Stimulated activated CD8-positive, alpha-beta memory T cell treated with anti-CD3 and anti-CD28 coated beads, Interleukin-4, amount 100 ng/mL, for 4 hours (primary cell): ENCODE measurements around the gene UBR4.
"Not testable (repeated sequence)": the region's sequence is repeated elsewhere in the genome, so short reads cannot be mapped to it uniquely, and the experiment has no call there.

ENCODE experiments used
- DNase-seq, 2 donors: peaks; one replicate each; pipeline ENCODE4 v3.0.0-alpha.2; 2020; ENCODE audit warnings: low read depth in 2 of 2, low spot score in 1 of 2

Gene UBR4

GRCh38 chr1:19209990-19210771 is at the start of gene UBR4:
TSS of gene UBR4 (minus strand) at chr1:19210266. CDS start at chr1:19210248, 18 bp downstream.
- DNase-seq: peak; percentile 93 to 94

- DNase-seq: no peak
These were observed 48.3 kb upstream of the UBR4 start for GRCh38 chr1:19258353-19258752.

GRCh38 chr1:19257178-19257914 is 47.3 kb upstream of the UBR4 start:
- DNase-seq: no peak

DNA sequence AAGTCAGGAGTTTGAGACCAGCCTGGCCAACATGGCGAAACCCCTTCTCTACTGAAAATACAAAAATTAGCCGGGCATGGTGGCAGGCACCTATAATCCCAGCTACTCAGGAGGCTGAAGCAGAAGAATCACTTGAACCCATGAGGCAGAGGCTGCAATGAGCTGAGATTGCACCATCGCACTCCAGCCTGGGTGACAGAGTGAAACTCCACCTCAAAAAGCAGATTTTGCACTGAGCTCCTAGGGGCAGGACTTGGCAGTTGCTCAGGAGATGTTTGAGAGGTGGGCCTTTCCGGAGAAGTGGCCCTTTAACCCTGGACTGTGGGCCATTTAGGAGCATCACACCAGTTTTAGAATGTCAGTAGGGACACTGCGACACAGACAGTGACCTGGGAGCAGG is 46.2 kb upstream of the UBR4 start:
- not testable (repeated sequence) for DNase-seq

DNA sequence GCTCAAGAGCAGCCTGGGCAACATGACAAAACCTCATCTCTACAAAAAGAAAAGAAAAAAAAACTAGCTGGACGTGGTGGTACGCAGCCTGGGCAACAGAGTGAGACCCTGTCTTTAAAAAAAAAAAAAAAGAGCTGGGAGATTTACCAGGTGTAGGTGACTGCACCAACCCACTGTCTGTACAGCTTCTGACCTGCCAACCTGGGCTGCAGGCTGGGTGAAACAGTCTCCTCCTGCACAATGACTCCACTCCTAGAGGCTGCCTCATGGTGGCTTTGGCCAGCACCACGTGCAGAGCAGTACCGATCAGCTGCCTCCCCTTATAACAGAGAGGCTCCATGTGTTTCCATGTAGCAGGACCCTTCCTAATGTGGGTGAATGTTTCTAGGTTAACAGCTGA is 45.2 kb upstream of the UBR4 start:
- DNase-seq: no peak

DNA sequence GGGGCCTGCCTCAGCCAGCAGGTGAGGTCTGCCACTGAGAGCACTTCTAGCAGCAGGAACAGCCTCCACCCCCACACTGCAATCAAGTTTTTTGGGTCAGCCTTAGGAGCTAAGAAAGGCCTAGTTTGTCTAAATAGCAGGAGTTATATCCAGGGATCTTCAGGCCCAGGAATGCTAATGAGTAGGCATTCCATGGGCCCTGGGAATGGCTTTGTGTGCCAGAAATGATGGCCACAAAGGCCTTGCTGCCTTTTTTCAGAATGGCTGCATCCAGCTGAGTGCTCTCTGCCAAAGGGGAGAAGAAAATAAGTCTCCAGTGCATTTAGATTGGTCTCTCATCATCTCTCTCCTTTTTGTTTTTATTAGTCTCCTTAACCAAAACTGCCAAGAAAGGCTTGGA is 44.4 kb upstream of the UBR4 start:
- DNase-seq: no peak

GRCh38 chr1:19251305-19252196 is 41.5 kb upstream of the UBR4 start, which contains the start of the genes EMC1 and MRTO4:
TSS of gene EMC1 (minus strand) at chr1:19251524. CDS start at chr1:19251509, 15 bp downstream.
TSS of gene MRTO4 (plus strand) at chr1:19251805. CDS start at chr1:19251836, 31 bp downstream.
- peak; percentile 78 to 79 for DNase-seq

- no peak for DNase-seq
These were observed 40.7 kb upstream of the UBR4 start for GRCh38 chr1:19250629-19251304.

GRCh38 chr1:19240673-19241538 is 30.8 kb upstream of the UBR4 start:
- DNase-seq: peak; percentile 12 to 36

DNA sequence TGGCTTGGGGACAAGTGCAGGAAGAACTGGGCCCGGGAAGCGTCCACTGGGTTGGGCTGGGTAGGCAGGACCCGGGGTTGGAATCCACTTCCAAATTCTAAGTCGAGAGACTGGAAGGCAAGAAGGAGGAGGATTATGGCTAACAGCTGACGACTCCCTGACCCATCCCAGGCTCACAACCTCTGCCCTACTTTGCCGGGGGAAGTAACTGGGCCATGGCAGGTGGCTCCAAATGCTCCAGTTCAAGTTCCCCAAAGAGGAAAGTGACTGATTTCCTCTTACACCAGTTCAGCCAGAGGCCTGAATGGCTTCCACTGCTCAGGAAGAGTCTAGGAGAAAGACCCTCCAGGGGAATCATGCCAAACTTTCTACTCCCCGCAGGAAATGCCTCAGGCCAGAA is 29.8 kb upstream of the UBR4 start:
- no peak for DNase-seq

DNA sequence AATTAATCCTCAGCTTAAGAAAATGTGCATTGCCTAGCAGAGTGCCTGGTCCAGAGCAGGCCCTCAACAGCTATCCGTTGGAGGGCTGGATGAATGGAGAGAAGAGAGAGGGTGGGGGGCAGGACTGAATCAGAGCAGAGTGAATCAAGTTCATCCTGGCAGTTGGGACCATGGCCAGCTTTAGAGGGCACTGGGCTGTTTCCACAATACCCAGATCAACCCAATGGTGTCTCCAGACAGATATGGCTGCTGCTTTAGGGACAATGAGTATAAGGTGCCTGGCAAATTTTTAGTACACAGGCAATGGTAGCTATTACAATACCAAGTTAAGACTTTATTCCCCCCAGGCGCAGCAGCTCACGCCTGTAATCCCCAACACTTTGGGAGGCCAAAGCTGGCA is 24.2 kb upstream of the UBR4 start:
- DNase-seq: no peak

- no peak for DNase-seq
These were observed 22.4 kb upstream of the UBR4 start for GRCh38 chr1:19232524-19232846.

DNA sequence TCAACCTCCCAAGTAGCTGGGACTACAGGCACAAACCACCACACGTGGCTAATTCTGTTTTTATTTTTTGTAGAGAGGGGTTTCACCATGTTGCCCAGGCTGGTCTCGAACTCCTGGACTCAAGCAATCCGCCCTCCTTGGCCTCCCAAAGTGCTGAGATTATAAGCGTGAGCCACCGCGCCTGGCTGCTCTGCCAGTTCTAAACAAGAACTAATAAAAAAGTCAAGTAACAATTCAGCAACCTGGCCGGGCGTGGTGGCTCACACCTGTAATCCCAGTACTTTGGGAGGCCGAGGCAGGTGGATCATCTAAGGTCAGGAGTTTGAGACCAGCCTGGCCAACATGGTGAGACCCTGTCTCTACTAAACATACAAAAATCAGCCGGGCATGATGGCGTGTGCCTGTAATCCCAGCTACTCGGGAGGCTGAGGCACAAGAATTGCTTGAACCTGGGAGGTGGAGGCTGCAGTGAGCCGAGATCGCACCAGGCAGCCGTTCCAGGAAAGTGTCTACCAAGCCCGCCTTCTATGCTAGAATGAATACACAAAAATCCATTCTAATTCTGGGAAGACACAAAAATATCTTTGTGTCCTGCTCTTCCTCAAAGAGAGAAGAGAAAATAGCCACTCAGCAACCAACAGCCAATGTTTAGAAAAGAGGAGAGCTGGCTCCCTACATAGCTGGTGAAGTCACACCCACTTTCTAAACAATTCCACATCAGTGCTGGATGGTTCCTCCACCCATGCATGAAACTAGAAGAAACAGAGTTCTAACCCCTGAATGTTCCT is 21.9 kb upstream of the UBR4 start:
- not testable (repeated sequence) for DNase-seq

- no peak for DNase-seq
These were observed 19.8 kb upstream of the UBR4 start for GRCh38 chr1:19229828-19230325.

DNA sequence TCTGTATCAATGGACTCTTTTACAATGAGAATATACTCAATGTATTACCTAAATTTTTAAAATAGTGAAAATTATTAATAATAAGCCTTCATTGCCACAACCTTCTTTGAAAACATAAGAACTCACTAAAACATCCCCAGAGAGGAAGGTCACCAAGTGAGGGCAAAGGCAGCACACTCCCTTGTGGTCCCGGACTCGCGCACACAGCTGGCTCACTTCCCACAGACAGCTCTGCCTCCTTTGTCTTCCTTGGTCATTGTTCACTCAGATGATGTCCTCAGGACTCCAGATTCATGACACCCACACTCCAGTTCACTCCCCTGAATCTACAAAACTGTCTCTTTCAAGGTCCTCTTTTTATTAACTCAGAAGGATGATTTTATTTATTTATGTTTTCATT is 19.2 kb upstream of the UBR4 start:
- DNase-seq: no peak

- no peak for DNase-seq
These were observed 13.1 kb upstream of the UBR4 start for GRCh38 chr1:19222979-19223824.

DNA sequence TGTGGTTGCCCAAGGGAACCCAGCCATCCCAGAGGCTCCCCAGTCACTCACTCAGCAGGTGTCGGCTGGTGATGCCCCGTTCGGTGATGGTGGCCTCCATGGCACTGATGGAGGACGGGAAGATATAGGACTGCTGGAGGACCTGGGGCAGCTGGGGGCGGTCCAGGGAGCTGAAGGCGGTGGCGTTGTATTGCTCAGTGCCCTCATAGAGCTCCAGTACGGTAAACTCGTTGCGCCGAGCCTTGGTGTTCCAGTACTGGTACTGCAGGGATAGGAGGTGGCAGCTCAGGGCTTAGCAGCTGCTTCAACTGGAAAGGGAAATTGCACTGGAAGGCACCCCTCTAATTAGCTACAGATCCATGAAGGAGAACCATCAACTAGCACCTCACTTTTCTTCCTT is 12.5 kb upstream of the UBR4 start:
- DNase-seq: no peak

GRCh38 chr1:19220991-19221390 is 10.9 kb upstream of the UBR4 start:
- DNase-seq: no peak
